SK-N-MC (cell line): Measurements from ENCODE around the gene SLC4A11.

Experiments
- DNase-seq: peaks from one replicate; pipeline ENCODE4 v3.0.0-alpha.2; 2011; ENCODE audit warnings: low read depth, low spot score
- H3K27ac ChIP-seq: fragments of 200-600 bp; sonication (generic); 2 replicates; pipeline ENCODE4 v1.5.1; 2016; ENCODE audit warnings: mixed run types
- H3K36me3 ChIP-seq: fragments of 200-600 bp; sonication (generic); 2 replicates; pipeline ENCODE4 v1.6.1; 2017; ENCODE audit warnings: antibody characterized with exemption, low read length, mixed read lengths; ENCODE audit not compliant: insufficient read depth
- H3K4me3 ChIP-seq: fragments of 200-600 bp; sonication (generic); 2 replicates; pipeline ENCODE4 v1.5.1; 2016
- H3K9ac ChIP-seq: fragments of 200-600 bp; sonication (generic); 2 replicates; pipeline ENCODE4 v1.8.0; 2017; ENCODE audit warnings: mixed run types, mixed read lengths; ENCODE audit not compliant: insufficient read length
- H3K9me3 ChIP-seq: fragments of 200-600 bp; sonication (generic); 2 replicates; pipeline ENCODE4 v1.6.1; 2017; ENCODE audit warnings: low read depth, mild to moderate bottlenecking, antibody characterized with exemption, low read length, moderate library complexity, mixed read lengths
- EZH2 ChIP-seq: fragments of 200-600 bp; sonication (generic); IDR thresholded peaks from one replicate; pipeline ENCODE4 v1.6.1; 2017; ENCODE audit warnings: antibody characterized with exemption
- FOXP2 ChIP-seq: optimal IDR thresholded peaks from 2 replicates; pipeline ENCODE3; 2011; ENCODE audit warnings: mild to moderate bottlenecking, moderate library complexity; ENCODE audit not compliant: insufficient read depth; ENCODE audit errors: extremely low read length, control extremely low read depth
- POLR2AphosphoS5 ChIP-seq: IDR thresholded peaks from 2 replicates; pipeline ENCODE4 v1.6.1; 2012; ENCODE audit warnings: mild to moderate bottlenecking, low read depth, low read length, borderline replicate concordance

SLC4A11 gene

DNA sequence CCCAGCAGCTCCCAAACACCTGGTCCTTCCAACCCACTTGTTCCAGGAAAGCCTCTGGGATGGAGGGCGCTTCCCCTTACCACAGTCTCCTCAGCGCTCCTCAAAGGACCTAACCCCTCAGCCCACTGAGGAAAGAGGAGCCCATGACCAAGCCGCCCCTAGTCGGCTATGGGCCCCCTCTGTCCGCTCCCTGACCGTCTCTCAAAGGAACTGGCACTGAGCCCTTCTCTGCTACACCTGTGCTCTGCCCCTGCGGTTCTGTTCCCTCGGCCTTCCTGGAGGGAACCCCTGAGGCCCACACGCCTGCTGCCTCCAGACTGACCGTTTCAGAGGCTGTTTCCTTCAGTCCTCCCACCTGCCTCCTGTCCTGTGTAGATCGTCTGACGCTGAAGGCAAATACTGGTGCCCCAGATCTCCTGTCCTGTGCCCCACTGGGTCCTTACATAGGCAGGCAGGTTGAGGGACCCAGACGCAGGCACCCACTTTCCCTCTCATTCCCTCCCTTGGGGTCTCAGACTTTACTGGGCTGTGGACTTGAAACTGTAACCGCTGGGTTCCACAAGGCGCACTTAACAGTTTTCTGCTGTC, 1.9 kb upstream of the SLC4A11 start:
- Histone ChIP-seq H3K9ac (no peak overlapping the region), H3K4me3 (no peak overlapping the region), H3K27ac (no peak overlapping the region), H3K36me3 (no peaks in the 10 kb centered on the region), H3K9me3 (no peaks in the 10 kb centered on the region)
- TF ChIP-seq POLR2AphosphoS5 (no peak), EZH2 (no peak), FOXP2 (no peak)
- no peak for DNase-seq

DNA sequence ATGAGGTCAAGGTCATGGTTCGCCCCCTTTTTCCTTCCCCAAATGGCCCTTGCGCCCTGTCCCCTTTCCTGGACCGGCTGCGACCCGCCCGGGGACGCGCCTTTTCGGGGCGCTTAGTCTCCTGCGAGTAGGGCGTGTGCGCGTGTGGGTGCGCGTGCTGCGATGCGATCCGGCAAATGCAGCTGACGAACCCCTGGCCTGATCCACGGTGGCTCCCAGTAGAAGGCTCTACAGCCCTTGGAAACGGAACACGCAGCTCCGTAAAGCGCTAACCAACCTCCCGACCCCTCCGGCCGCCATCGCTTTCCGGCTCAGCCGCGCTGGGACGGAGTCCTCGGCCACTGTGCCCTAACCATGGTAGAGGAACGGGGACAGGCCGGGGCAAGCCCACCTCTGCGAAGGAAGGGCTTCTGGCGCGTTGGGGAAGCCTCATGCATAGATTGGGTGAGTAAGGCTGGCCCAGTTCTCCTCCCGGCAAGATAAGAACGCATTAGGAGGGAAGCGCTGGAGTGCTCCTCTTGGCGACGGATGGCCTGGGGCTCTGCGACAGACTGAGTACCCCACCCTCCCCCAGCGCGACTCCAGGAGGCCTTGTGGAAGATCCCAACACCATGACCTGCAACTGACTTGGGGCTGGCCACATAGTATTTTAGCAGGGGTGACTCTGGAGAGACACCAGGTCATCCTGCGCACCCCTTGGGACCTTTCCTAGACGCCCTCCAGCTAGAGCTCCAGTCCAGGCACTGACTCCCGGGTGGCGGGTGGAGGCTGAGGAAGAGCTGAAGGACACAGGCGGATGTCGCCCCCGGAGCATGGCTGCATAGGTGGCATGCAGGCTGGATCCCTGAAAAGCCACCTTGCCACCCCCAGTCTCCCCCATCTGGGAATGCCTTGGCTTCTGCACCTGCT, 1.1 kb upstream of the SLC4A11 start:
- H3K9me3 ChIP-seq = no peaks in the 10 kb centered on the region
- peak overlapping the region; percentile 74 for H3K4me3 ChIP-seq
- TF ChIP-seq POLR2AphosphoS5 = no peak
- TF ChIP-seq EZH2 = no peak
- no peak for TF ChIP-seq FOXP2
- DNase-seq = no peak
- H3K27ac ChIP-seq = no peak overlapping the region
- no peaks in the 10 kb centered on the region for H3K36me3 ChIP-seq
- H3K9ac ChIP-seq = no peak overlapping the region

DNA sequence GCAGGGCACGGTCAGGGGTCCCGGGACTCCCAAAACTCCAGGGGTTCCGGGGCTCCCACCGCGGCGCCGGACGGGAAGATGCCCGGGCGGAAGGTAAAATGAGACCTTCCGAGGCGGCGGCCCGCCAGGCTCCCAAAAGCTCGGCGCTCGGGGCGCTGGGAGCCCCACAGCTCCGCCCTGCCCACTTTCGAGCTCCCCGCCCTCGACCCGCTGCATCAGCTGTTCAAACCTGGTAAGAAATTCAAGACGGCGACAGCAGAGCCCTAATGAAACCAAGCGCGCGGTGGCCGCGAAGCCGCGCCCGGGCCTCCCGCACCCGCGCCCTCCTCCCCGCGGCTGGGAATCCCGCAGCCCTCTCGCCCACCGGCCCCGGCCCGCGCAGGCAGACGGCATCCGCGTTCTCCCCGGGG, 369 bp downstream of the SLC4A11 start:
- no peak for DNase-seq
- no peaks in the 10 kb centered on the region for H3K36me3 ChIP-seq
- no peaks in the 10 kb centered on the region for H3K9me3 ChIP-seq
- TF ChIP-seq FOXP2 (no peak), EZH2 (peak; percentile 13)
- no peak overlapping the region for H3K9ac ChIP-seq
- H3K27ac ChIP-seq = no peak overlapping the region
- H3K4me3 ChIP-seq = peak overlapping the region; percentile 74

DNA sequence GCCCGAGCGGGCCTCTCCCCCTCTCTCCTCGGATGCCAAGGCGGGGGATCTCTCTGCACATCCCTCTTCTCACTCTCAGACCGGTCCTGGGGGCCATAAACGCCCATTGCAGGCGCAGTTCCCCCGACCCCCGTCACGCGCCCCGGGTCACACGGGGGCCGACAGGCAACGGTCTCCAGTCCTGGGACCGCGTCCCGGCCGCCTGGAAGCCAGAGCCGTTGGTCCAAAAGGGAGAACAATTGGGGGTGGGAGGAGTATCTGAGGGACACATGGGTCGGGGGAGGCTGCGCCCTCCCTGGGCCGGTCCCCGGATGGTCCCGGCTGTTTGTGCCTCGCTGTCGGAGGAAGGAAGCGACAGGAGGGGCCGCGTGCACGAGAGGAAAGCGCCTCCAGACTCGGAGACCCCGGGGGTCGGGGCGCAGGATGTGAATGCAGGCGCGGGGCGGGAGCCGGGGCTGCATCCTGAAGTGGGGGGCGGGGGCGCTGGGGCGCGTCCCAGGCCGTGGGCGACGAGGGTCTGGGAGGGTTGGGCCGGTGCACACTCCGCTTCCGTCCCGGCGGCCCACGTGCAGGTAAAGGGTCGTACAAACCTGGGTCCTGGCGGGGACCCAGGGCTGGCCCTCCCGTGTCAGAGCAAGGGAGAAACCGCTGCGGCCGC, 903 bp downstream of the SLC4A11 start:
- peak overlapping the region; percentile 74 for H3K4me3 ChIP-seq
- TF ChIP-seq EZH2 = peak; percentile 77
- TF ChIP-seq FOXP2 = no peak
- no peak overlapping the region for H3K9ac ChIP-seq
- H3K9me3 ChIP-seq = no peaks in the 10 kb centered on the region
- no peak for DNase-seq
- H3K36me3 ChIP-seq = no peaks in the 10 kb centered on the region
- H3K27ac ChIP-seq = no peak overlapping the region

DNA sequence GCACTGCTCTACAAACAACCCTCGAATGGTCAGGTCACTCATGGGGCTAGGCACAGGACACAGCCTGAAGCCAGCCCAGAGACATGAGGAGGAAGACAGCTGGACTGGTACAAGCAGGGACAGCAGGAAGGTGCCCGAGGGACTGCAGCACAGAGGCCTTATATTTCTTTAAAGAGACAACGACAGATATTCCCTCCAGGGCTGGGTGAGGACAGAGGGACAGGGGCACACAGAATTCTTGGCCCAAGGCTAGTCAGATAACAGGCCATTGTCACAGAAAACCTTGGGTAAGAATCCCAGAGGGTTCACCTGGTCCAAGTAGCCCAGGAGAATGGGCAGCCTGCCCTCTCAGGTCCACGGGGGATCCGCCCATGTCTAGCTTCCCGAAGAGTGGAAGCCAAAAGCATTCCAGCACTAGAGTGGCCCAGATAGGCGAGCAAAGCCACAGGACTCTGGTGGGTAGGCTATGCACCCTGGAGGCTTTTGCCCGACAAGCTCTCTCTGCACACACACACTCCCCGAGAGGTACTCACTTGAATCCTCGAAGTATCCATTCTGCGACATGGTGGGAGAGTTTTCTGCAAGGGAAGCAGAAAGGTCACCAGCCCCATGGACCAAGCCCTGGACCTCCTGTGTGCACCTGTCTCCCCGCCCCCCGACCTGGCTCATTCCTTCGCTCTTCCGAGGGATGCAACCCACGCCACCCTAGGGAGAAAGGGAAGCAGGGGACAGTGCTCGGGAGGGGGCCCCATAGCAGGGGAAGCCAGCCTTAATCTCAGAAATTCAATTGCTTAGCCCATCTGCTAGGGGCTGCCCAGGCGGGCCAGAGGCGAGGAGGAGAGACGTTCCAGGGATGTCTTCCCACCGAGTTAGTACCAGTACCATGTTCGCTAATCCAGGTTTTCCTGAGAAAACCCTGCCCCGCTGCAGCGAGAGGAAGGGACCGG, 1.7 kb downstream of the SLC4A11 start:
- Histone ChIP-seq H3K9ac (no peak overlapping the region), H3K4me3 (peak overlapping the region; percentile 74), H3K36me3 (no peaks in the 10 kb centered on the region), H3K27ac (no peak overlapping the region), H3K9me3 (no peaks in the 10 kb centered on the region)
- DNase-seq = no peak
- TF ChIP-seq FOXP2 (no peak), EZH2 (no peak), POLR2AphosphoS5 (no peak)

DNA sequence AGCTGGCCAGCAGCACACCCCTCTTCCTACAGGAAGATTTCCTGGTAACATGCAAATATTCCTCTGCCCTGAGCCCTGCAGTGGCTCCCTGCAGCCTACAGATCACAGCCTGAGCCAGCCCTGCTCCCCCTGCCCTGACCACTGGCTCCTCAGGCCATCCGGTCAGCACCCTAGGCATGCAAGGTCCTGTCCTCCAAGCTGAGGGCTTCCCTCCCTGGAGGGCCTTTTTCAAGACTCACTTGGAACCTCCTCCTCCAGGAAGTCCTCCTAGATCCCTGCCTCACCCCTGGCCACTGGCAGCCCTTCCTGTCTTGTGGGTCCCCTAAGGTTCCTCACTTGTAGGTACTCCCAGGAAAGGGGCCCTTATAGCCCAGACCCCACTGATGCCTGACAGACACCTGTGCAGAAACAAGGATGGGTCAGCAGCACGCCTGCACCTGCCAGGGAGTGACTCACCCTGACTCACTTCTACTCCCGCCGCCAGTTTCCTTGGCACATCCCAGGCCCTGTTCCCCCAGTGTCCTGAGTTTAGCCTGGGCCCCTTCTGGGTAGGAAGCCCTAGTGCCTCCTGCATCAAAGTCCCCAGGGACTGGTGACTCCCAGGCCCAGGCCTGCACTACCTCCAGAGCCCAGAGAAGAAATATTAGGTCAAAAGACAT, 3.2 kb downstream of the SLC4A11 start:
- no peak for TF ChIP-seq FOXP2
- no peak for TF ChIP-seq POLR2AphosphoS5
- no peak overlapping the region for H3K9ac ChIP-seq
- no peak for DNase-seq
- no peaks in the 10 kb centered on the region for H3K9me3 ChIP-seq
- no peaks in the 10 kb centered on the region for H3K36me3 ChIP-seq
- H3K27ac ChIP-seq = no peak overlapping the region
- H3K4me3 ChIP-seq = no peak overlapping the region

DNA sequence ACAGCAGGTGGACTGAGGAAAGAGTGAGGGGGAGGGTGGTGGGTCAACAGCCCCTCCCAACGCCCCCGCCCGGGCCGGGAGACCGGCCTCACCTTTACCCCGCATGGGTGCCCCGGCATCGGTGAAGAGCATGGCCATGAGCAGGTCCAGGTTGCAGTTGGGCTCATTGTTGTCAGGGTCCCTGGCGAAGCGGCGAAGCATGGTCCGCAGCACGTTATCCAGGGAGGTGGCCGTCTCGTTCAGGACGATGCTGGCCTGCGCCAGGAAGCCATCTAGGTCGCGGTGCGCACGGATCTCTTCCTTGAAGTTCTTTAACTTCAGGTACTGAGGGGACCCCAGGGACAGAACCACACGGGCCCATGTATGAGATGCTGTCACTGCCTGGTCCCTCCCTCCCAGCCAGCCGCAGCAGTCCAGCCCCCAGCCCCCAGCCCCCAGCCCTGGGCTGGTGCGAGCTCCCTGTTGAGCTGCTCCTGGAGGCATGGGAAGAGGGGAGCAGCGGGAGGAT, 4.9 kb downstream of the SLC4A11 start:
- TF ChIP-seq POLR2AphosphoS5 = no peak
- TF ChIP-seq EZH2 = no peak
- H3K36me3 ChIP-seq = no peaks in the 10 kb centered on the region
- no peak overlapping the region for H3K4me3 ChIP-seq
- no peak overlapping the region for H3K27ac ChIP-seq
- DNase-seq = no peak
- H3K9ac ChIP-seq = no peak overlapping the region
- H3K9me3 ChIP-seq = no peaks in the 10 kb centered on the region
